GM23338 (cell line): Measurements from ENCODE around the gene CRISP1. TPM values are rescaled to one million over a fixed set of nuclear protein-coding genes. Genes with fewer than 3 reads are reported as not detected.

ENCODE experiments used
- ATAC-seq: fragments of 200-7000 bp; cut with Tn5 transposase; 3 replicates; pipeline ENCODE4 v1.9.1; 2020
- DNase-seq: peaks from one replicate; pipeline ENCODE4 v3.0.0-alpha.2; 2015; ENCODE audit warnings: low spot score
- H2AFZ ChIP-seq: fragments of 200-600 bp; sonication (generic); 2 replicates; pipeline ENCODE4 v1.8.0; 2016; ENCODE audit warnings: antibody characterized with exemption, mild to moderate bottlenecking, moderate library complexity
- H3F3A ChIP-seq: fragments of 200-600 bp; sonication (generic); replicated peaks from 2 replicates; pipeline ENCODE4 v1.8.0; 2017; ENCODE audit warnings: antibody characterized with exemption, mixed run types, low read depth
- H3K27ac ChIP-seq: fragments of 200-600 bp; sonication (generic); 2 replicates; pipeline ENCODE4 v1.6.1; 2016; ENCODE audit warnings: low read depth
- H3K27me3 ChIP-seq: fragments of 200-600 bp; sonication (generic); 2 replicates; pipeline ENCODE4 v1.8.0; 2016; ENCODE audit warnings: mild to moderate bottlenecking, mixed run types, moderate library complexity; ENCODE audit not compliant: insufficient read depth
- H3K36me3 ChIP-seq: fragments of 200-600 bp; sonication (generic); 2 replicates; pipeline ENCODE4 v1.8.0; 2016; ENCODE audit warnings: mild to moderate bottlenecking; ENCODE audit not compliant: insufficient read depth
- H3K4me1 ChIP-seq: fragments of 200-600 bp; sonication (generic); 2 replicates; pipeline ENCODE4 v1.8.0; 2016; ENCODE audit warnings: mild to moderate bottlenecking, moderate library complexity; ENCODE audit not compliant: insufficient read depth
- H3K4me2 ChIP-seq: fragments of 200-600 bp; sonication (generic); 2 replicates; pipeline ENCODE4 v1.7.1; 2017; ENCODE audit warnings: mixed run types
- H3K4me3 ChIP-seq: fragments of 200-600 bp; sonication (generic); 2 replicates; pipeline ENCODE4 v1.6.1; 2016; ENCODE audit warnings: mixed run types
- H3K79me2 ChIP-seq: fragments of 200-600 bp; sonication (generic); replicated peaks from 2 replicates; pipeline ENCODE4 v1.8.0; 2017; ENCODE audit warnings: mild to moderate bottlenecking; ENCODE audit not compliant: insufficient read depth
- H3K9me2 ChIP-seq: fragments of 200-600 bp; sonication (generic); 2 replicates; pipeline ENCODE4 v1.8.0; 2017; ENCODE audit not compliant: insufficient read depth
- H4K20me1 ChIP-seq: fragments of 200-600 bp; sonication (generic); replicated peaks from 2 replicates; pipeline ENCODE4 v1.8.0; 2017; ENCODE audit warnings: mild to moderate bottlenecking; ENCODE audit not compliant: insufficient read depth
- H3K27ac Mint-ChIP-seq: 2 replicates; pipeline ENCODE4 v1.8.0; 2020; ENCODE audit warnings: inconsistent platforms, mild to moderate bottlenecking, moderate library complexity, mixed read lengths
- H3K27me3 Mint-ChIP-seq: 3 replicates; pipeline ENCODE4 v1.8.0; 2022; ENCODE audit warnings: low read depth, mild to moderate bottlenecking, moderate library complexity, mixed read lengths, inconsistent platforms; ENCODE audit not compliant: insufficient read depth, poor library complexity
- H3K36me3 Mint-ChIP-seq: 3 replicates; pipeline ENCODE4 v1.8.0; 2021; ENCODE audit warnings: low read depth, mild to moderate bottlenecking, inconsistent platforms, moderate library complexity, mixed read lengths
- H3K4me1 Mint-ChIP-seq: 3 replicates; pipeline ENCODE4 v1.8.0; 2020; ENCODE audit warnings: mild to moderate bottlenecking, inconsistent platforms, mixed read lengths
- H3K4me3 Mint-ChIP-seq: 3 replicates; pipeline ENCODE4 v1.8.0; 2021; ENCODE audit warnings: moderate library complexity, mild to moderate bottlenecking, inconsistent platforms, mixed read lengths
- H3K9me3 Mint-ChIP-seq: 3 replicates; pipeline ENCODE4 v1.8.0; 2020; ENCODE audit warnings: moderate library complexity, mild to moderate bottlenecking, inconsistent platforms, mixed read lengths
- CREB1 ChIP-seq: fragments of 250-450 bp; sonication (Bioruptor Pico); IDR thresholded peaks from 2 replicates; pipeline ENCODE4 v1.5.0; 2020; ENCODE audit warnings: low read depth, mild to moderate bottlenecking, moderate library complexity
- EZH2 ChIP-seq: fragments of 200-600 bp; sonication (generic); IDR thresholded peaks from one replicate; pipeline ENCODE4 v1.8.0; 2017; ENCODE audit warnings: antibody characterized with exemption, mild to moderate bottlenecking, low read depth; ENCODE audit not compliant: unreplicated experiment
- EZH2phosphoT487 ChIP-seq: fragments of 200-600 bp; sonication (generic); IDR thresholded peaks from one replicate; pipeline ENCODE4 v1.8.1; 2018; ENCODE audit warnings: antibody characterized with exemption; ENCODE audit not compliant: unreplicated experiment
- JUNB ChIP-seq: IDR thresholded peaks from one replicate; pipeline ENCODE4 v1.6.1; 2016; ENCODE audit warnings: antibody characterized with exemption; ENCODE audit not compliant: unreplicated experiment
- NANOG ChIP-seq: IDR thresholded peaks from 2 replicates; pipeline ENCODE4 v1.6.1; 2016; ENCODE audit warnings: antibody characterized with exemption, borderline replicate concordance
- POLR2AphosphoS5 ChIP-seq: IDR thresholded peaks from 2 replicates; pipeline ENCODE4 v1.6.1; 2016; ENCODE audit warnings: antibody characterized with exemption, low read depth
- ZNF114 ChIP-seq: fragments of 250-450 bp; sonication (Bioruptor Pico); IDR thresholded peaks from 2 replicates; pipeline ENCODE4 v1.5.0; 2020; ENCODE audit warnings: mild to moderate bottlenecking, moderate library complexity
- ZNF331 ChIP-seq: fragments of 250-450 bp; sonication (Bioruptor Pico); IDR thresholded peaks from 2 replicates; pipeline ENCODE4 v1.5.0; 2020; ENCODE audit warnings: low read depth, mild to moderate bottlenecking, moderate library complexity
- polyA plus RNA-seq: library from polyadenylated mRNA; unstranded; fragments of >200 nt; fragmentation: Nextera tagmentation; extraction: Ambion mirVana; gene quantifications from 2 replicates; pipeline ENCODE4 v1.2.1, GENCODE V29; 2016
- total RNA-seq: library from RNA; depleted of rRNA; stranded (reverse); fragments of >200 nt; shearing (Covaris generic); gene quantifications from 2 replicates; pipeline ENCODE4 v1.2.3, GENCODE V29; 2014
- TF ChIP-seq, protein P1 (sequence below): fragments of 250-450 bp; sonication (Bioruptor Pico); IDR thresholded peaks from 2 replicates; pipeline ENCODE4 v1.5.0; 2020; ENCODE audit warnings: mild to moderate bottlenecking, moderate library complexity

The CRISP1 gene
- total and polyA plus RNA-seq, 2 experiments from 2014 or later = not detected

- TF ChIP-seq, protein P1, sequence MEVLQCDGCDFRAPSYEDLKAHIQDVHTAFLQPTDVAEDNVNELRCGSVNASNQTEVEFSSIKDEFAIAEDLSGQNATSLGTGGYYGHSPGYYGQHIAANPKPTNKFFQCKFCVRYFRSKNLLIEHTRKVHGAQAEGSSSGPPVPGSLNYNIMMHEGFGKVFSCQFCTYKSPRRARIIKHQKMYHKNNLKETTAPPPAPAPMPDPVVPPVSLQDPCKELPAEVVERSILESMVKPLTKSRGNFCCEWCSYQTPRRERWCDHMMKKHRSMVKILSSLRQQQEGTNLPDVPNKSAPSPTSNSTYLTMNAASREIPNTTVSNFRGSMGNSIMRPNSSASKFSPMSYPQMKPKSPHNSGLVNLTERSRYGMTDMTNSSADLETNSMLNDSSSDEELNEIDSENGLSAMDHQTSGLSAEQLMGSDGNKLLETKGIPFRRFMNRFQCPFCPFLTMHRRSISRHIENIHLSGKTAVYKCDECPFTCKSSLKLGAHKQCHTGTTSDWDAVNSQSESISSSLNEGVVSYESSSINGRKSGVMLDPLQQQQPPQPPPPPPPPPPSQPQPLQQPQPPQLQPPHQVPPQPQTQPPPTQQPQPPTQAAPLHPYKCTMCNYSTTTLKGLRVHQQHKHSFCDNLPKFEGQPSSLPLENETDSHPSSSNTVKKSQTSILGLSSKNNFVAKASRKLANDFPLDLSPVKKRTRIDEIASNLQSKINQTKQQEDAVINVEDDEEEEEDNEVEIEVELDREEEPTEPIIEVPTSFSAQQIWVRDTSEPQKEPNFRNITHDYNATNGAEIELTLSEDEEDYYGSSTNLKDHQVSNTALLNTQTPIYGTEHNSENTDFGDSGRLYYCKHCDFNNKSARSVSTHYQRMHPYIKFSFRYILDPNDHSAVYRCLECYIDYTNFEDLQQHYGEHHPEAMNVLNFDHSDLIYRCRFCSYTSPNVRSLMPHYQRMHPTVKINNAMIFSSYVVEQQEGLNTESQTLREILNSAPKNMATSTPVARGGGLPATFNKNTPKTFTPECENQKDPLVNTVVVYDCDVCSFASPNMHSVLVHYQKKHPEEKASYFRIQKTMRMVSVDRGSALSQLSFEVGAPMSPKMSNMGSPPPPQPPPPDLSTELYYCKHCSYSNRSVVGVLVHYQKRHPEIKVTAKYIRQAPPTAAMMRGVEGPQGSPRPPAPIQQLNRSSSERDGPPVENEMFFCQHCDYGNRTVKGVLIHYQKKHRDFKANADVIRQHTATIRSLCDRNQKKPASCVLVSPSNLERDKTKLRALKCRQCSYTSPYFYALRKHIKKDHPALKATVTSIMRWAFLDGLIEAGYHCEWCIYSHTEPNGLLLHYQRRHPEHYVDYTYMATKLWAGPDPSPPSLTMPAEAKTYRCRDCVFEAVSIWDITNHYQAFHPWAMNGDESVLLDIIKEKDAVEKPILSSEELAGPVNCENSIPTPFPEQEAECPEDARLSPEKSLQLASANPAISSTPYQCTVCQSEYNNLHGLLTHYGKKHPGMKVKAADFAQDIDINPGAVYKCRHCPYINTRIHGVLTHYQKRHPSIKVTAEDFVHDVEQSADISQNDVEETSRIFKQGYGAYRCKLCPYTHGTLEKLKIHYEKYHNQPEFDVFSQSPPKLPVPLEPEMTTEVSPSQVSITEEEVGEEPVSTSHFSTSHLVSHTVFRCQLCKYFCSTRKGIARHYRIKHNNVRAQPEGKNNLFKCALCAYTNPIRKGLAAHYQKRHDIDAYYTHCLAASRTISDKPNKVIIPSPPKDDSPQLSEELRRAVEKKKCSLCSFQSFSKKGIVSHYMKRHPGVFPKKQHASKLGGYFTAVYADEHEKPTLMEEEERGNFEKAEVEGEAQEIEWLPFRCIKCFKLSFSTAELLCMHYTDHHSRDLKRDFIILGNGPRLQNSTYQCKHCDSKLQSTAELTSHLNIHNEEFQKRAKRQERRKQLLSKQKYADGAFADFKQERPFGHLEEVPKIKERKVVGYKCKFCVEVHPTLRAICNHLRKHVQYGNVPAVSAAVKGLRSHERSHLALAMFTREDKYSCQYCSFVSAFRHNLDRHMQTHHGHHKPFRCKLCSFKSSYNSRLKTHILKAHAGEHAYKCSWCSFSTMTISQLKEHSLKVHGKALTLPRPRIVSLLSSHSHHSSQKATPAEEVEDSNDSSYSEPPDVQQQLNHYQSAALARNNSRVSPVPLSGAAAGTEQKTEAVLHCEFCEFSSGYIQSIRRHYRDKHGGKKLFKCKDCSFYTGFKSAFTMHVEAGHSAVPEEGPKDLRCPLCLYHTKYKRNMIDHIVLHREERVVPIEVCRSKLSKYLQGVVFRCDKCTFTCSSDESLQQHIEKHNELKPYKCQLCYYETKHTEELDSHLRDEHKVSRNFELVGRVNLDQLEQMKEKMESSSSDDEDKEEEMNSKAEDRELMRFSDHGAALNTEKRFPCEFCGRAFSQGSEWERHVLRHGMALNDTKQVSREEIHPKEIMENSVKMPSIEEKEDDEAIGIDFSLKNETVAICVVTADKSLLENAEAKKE (CRISPR knock-in tag) = no peak
These were observed 24.9 kb downstream of the CRISP1 start (continued) for GRCh38 chr6:49841424-49841823.

DNA sequence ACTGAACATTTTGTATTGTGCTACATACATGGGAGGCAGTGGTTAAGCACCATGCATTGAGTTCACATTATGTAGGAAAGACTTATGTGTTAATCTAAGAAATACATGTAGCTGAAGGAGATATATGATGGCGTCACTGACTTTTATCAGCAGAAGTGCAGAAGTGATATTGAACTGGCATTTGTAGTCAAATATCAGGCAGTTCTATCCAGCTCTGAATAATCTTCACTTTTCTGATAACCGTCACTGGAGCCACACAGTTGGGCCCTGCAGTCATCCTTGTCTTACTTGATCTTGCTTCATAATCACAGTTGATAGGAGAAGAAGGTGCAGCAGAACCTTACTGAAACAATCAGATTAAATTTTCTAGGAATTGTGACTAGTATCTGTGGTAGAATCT, 26.4 kb downstream of the CRISP1 start:
- Mint-ChIP-seq H3K27me3 (no peaks in the 10 kb centered on the region), H3K4me3 (no peak overlapping the region), H3K4me1 (peaks cover 7% of the 10 kb centered on the region), H3K36me3 (no peaks in the 10 kb centered on the region), H3K27ac (no peak overlapping the region), H3K9me3 (no peaks in the 10 kb centered on the region)
- DNase-seq (no peak), ATAC-seq (no peak)
- Histone ChIP-seq H3K79me2 (no peaks in the 10 kb centered on the region), H3K9me2 (no peaks in the 10 kb centered on the region), H3K4me3 (no peak overlapping the region), H3K27me3 (no peaks in the 10 kb centered on the region), H2AFZ (no peak overlapping the region), H3K4me1 (no peaks in the 10 kb centered on the region), H3K36me3 (no peaks in the 10 kb centered on the region), H3K4me2 (no peak overlapping the region), H3F3A (no peaks in the 10 kb centered on the region), H3K27ac (no peak overlapping the region), H4K20me1 (no peaks in the 10 kb centered on the region)
- no peak for TF ChIP-seq POLR2AphosphoS5
- TF ChIP-seq EZH2phosphoT487 = no peak
- no peak for TF ChIP-seq NANOG
- TF ChIP-seq CREB1 = no peak
- TF ChIP-seq ZNF114 (CRISPR knock-in tag) = no peak
- no peak for TF ChIP-seq ZNF331 (CRISPR knock-in tag)
- TF ChIP-seq, protein P1 (CRISPR knock-in tag) = no peak
- no peak for TF ChIP-seq EZH2
- no peak for TF ChIP-seq JUNB
